Panc1 (cell line): Measurements from ENCODE around the gene SMIM35. TPM values are rescaled to one million over a fixed set of nuclear protein-coding genes. Genes with fewer than 3 reads are reported as not detected.

Source experiments
- ATAC-seq: fragments of 200-7000 bp; cut with Tn5 transposase; 2 replicates; pipeline ENCODE4 v1.9.1; 2020; ENCODE audit warnings: mild to moderate bottlenecking, moderate library complexity
- BruUV-seq: library from RNA; stranded (reverse); fragments of 400-500 nt; replicated peaks from 2 replicates; lab custom pipeline; 2021; lab: Mats Ljungman, UMichigan
- CTCF ChIA-PET: fragments of 300-600 bp; sonication (Branson Sonifier 250); formaldehyde crosslinking; loops from one replicate; lab custom pipeline; 2022; ENCODE audit warnings: antibody characterized with exemption; lab: Charles Lee
- POLR2A ChIA-PET: fragments of 300-600 bp; sonication (Branson Sonifier 250); formaldehyde crosslinking; loops from one replicate; lab custom pipeline; 2022; ENCODE audit warnings: antibody characterized with exemption; lab: Charles Lee
- DNase-seq: peaks from one replicate; pipeline ENCODE4 v3.0.0-alpha.2; 2010; ENCODE audit warnings: low read depth, low spot score
- H3K27ac ChIP-seq: 2 replicates; pipeline ENCODE4 v1.5.1; 2011; ENCODE audit warnings: mild to moderate bottlenecking, low read length, inconsistent platforms
- H3K27me3 ChIP-seq: fragments of 200-500 bp; sonication (Bioruptor generic); 2 replicates; pipeline ENCODE4 v1.6.0; 2014; ENCODE audit warnings: low read length, inconsistent platforms; ENCODE audit not compliant: control insufficient read depth, insufficient read depth
- H3K36me3 ChIP-seq: fragments of 200-500 bp; sonication (Bioruptor generic); 2 replicates; pipeline ENCODE4 v1.5.1; 2014; ENCODE audit warnings: inconsistent platforms, mild to moderate bottlenecking, low read length, moderate library complexity; ENCODE audit not compliant: control insufficient read depth, insufficient read depth
- H3K4me1 ChIP-seq: 2 replicates; pipeline ENCODE4 v1.5.1; 2011; ENCODE audit warnings: inconsistent platforms, mild to moderate bottlenecking, low read length, moderate library complexity; ENCODE audit not compliant: control insufficient read depth, insufficient read depth
- H3K4me3 ChIP-seq, 2 experiments: 2 replicates each; pipeline ENCODE4 v1.5.1; 2011 to 2012; ENCODE audit warnings: low read depth in 2 of 2, low read length in 2 of 2, mild to moderate bottlenecking in 2 of 2, inconsistent platforms in 1 of 2, moderate library complexity in 1 of 2
- H3K9me3 ChIP-seq: fragments of 200-500 bp; sonication (Bioruptor generic); 2 replicates; pipeline ENCODE4 v1.5.1; 2014; ENCODE audit warnings: low read depth, mild to moderate bottlenecking, inconsistent platforms, low read length, moderate library complexity; ENCODE audit not compliant: control insufficient read depth, insufficient read depth
- CTCF ChIP-seq: fragments of 450-650 bp; IDR thresholded peaks from 2 replicates; pipeline ENCODE4 v1.5.1; 2017; ENCODE audit warnings: mild to moderate bottlenecking
- POLR2AphosphoS5 ChIP-seq: IDR thresholded peaks from 2 replicates; pipeline ENCODE4 v1.6.1; 2012; ENCODE audit warnings: mild to moderate bottlenecking, low read depth, low read length, moderate library complexity
- REST ChIP-seq, 2 experiments: IDR thresholded peaks; 2 replicates each; pipeline ENCODE4 v1.6.1; 2011 to 2012; ENCODE audit warnings: low read depth in 2 of 2, control low read depth in 1 of 2, low read length in 1 of 2, mild to moderate bottlenecking in 1 of 2, moderate library complexity in 1 of 2; ENCODE audit not compliant: insufficient read depth in 1 of 2
- SIN3A ChIP-seq: IDR thresholded peaks from 2 replicates; pipeline ENCODE4 v1.6.1; 2012; ENCODE audit warnings: low read depth, mild to moderate bottlenecking, low read length, moderate library complexity, borderline replicate concordance; ENCODE audit not compliant: insufficient read depth
- TCF7L2 ChIP-seq: IDR thresholded peaks from 2 replicates; pipeline ENCODE4 v1.6.1; 2011; ENCODE audit warnings: mild to moderate bottlenecking, low read depth, low read length, inconsistent platforms
- in situ Hi-C: cut with HindIII; loops from 2 replicates; pipeline ENCODE4 v1.10.0; 2016; ENCODE audit warnings: low sequenced_read_pairs, low pct_unique_long_range_greater_than_20kb
- intact Hi-C: fragments of 100-400 bp; cut with micrococcal nuclease; formaldehyde crosslinking; loops from one replicate; pipeline ENCODE4 v1.10.0; 2022; ENCODE audit not compliant: unreplicated experiment
- total RNA-seq: library from RNA; stranded (reverse); gene quantifications from one replicate; pipeline ENCODE4 v1.2.1, GENCODE V29; 2021; ENCODE audit not compliant: unreplicated experiment

SMIM35 gene
- total RNA-seq, 1 experiment from 2014 or later: not detected

- peaks cover 2% of the 10 kb centered on the region; the same call in 1 of the 2 replicates for H3K27me3 ChIP-seq
- H3K36me3 ChIP-seq: no peaks in the 10 kb centered on the region
- no TSS peak for BruUV-seq
- intact Hi-C loops: no loop called here
- in situ Hi-C loops: no loop called here
- DNase-seq (no peak), ATAC-seq (no peak)
- TF ChIP-seq SIN3A: no peak
- no peak for TF ChIP-seq CTCF
- no peak for TF ChIP-seq TCF7L2
- TF ChIP-seq POLR2AphosphoS5: no peak
- TF ChIP-seq REST (IDR thresholded peaks at IDR 0.05; ENCODE audit: insufficient read depth in 1 of 2, low read depth in 2 of 2, low read length in 1 of 2): no peak
- ChIA-PET POLR2A (no interaction called here), CTCF (no interaction called here)
- H3K4me1 ChIP-seq: no peaks in the 10 kb centered on the region
- H3K4me3 ChIP-seq: no peak overlapping the region
- H3K9me3 ChIP-seq: no peaks in the 10 kb centered on the region
- no peak overlapping the region for H3K27ac ChIP-seq
Measured at GRCh38 chr11:118071416-118072030, 15.2 kb downstream of the SMIM35 start.

GRCh38 chr11:118068945-118069612 lies 17.7 kb downstream of the SMIM35 start:
- DNase-seq (no peak), ATAC-seq (no peak)
- TF ChIP-seq SIN3A: no peak
- no peak for TF ChIP-seq TCF7L2
- TF ChIP-seq POLR2AphosphoS5: no peak
- TF ChIP-seq CTCF: no peak
- TF ChIP-seq REST (IDR thresholded peaks at IDR 0.05; ENCODE audit: insufficient read depth in 1 of 2, low read depth in 2 of 2, low read length in 1 of 2): no peak
- no TSS peak for BruUV-seq
- Histone ChIP-seq H3K27ac (no peak overlapping the region), H3K4me3 (no peak overlapping the region), H3K4me1 (no peaks in the 10 kb centered on the region), H3K36me3 (no peaks in the 10 kb centered on the region), H3K9me3 (no peaks in the 10 kb centered on the region), H3K27me3 (no peaks in the 10 kb centered on the region)
- intact Hi-C loops (no loop called here), in situ Hi-C loops (no loop called here)
- ChIA-PET POLR2A (no interaction called here), CTCF (no interaction called here)
